CD4-positive, alpha-beta T cell treated with Interleukin-15 for 1 hour (primary cell): ENCODE data around the gene CEP350.
"Not testable (repeated sequence)": the region's sequence is repeated elsewhere in the genome, so short reads cannot be mapped to it uniquely, and the experiment has no call there.

ENCODE experiments used
- DNase-seq: peaks from one replicate; pipeline ENCODE4 v3.0.0-alpha.2; 2020

The CEP350 gene

DNA sequence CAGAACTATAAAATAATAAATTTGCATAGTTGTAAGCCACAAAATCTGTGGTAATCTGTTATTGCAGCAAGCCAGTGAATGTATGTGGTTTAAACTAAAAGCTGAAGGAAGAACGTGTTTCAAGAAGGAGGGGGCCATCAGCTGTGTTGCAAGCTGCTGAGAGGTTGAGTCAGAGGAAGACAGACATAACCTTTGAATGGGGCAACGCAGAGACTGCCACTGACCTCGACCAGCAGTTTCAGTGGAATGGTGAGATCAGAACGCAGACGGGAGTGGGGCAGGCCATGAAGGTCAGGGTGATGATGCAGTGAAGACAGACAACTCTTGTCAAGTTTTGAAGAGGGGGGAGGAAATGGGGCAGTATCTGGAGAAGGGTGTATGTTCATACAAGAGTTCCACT, 176.9 kb downstream of the CEP350 start:
- peak; percentile 81 for DNase-seq

DNA sequence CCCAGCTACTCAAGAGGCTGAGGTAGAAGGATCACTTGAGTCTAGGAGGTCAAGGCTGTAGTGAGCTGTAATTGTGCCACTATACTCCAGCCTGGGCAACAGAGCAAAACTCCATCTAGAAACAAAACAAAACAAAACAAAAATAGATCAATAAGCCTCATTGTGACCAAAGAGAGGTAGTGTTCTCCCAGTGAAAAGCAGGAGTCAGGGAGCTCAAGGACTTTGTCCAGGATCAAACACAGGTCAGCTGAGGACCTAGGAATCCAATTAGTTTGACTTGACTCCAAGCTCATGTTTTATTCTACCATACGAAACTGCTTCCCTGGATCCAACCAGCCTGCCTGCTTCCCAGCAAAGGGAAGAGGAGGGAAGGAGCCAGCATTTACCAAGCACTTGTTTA, 178.6 kb downstream of the CEP350 start:
- DNase-seq = no peak

DNA sequence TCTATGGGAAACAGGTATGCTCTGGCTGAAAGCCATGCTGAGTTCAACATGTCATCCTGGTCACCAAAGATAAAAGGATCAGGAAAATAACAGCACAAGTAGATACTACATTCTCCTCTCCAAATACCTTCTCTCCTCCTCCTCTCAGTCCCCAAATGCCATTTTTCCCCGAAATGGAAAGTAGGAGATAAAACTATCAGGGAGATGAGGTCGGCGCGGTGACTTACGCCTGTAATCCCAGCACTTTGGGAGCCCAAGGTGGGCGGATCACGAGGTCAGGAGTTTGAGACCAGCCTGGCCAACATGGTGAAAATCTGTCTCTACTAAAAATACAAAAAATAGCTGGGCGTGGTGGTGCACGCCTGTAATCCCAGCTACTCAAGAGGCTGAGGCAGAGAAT, 179.1 kb downstream of the CEP350 start:
- not testable (repeated sequence) for DNase-seq

DNA sequence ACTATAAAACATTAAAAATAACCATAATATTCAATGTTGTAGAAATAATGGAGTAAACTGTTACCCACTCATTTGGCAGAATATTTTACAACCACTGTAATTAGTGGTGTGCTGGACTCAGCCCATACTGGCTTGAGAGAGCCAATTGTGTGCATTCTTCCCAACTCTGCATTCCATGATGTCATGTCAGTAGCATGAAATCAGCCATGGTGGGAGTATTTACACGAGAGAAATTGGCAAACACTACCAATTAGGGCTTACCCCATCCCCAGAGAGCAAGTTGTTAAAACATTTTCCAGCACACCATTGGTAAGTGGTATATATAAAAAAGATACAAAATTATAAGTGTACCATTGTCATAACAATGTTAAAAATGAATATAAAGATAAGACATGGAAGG, 180.9 kb downstream of the CEP350 start:
- no peak for DNase-seq

DNA sequence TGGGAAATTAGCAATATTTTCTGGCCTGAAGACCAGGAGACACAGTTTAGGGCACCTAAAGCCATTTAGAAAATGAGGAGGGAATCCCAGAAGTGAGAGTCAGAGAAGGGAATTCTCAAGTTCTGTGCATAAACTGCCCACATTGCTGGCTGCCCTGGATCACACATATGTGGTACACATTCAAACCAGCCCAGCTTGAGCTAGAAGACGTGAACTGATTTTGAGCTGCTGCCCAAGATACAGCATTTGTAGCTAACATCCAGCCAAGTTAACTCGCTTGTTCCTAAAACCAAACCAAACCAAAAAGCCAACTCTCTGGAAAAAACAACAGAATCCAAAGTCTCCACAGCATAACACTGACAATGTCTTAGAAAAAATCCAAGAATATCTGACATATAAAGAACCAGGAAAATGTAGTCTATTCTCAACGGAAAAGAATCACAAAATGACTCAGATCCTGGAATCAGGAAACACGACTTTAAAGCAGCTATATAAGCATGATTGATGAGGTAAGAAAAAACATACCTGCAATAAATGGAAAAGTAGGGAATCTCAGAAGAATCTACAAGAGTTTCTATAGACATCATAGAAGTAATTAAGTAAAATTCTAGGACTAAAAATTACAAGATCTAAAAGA, 181.8 kb downstream of the CEP350 start:
- DNase-seq = no peak

DNA sequence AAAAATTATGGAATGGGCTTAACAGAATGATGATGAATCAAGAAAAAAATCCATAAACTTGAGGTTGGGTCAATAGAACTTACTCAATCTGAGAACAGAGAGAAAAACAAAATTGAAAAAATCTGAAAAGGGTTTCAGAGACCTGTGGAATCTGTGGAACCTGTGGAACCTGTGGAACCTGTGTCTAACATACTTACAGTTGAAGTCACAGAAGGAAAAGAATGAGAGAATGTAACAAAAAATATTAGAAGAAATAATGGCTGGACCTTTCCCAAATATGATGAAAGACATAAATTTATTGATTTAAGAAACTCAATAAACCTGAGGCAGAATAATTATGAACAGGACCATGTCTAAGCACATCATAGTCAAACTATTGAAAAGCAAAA, 182.4 kb downstream of the CEP350 start:
- no peak for DNase-seq

- DNase-seq = no peak
Observed at GRCh38 chr1:180137776-180138175, 183.2 kb downstream of the CEP350 start.

- DNase-seq = no peak
Observed at GRCh38 chr1:180141381-180141934, 186.8 kb downstream of the CEP350 start.

DNA sequence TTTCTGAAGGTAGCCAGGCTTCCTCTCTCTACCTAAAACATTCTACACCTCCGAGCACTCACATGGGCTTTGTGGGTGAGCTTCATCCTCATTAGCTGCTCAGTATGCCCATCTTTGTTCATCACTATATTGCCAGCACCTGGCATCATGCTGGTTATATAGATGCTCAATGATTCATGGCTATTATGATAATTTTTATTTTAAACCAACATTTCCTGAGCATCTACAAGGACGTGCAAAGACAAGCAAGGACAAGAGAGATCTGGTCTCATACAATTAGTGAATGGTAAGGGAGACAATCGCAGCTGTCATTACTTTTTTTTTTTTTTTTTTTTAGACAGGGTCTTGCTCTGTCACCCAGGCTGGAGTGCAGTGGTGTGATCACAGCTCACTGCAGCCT, 188.7 kb downstream of the CEP350 start:
- no peak for DNase-seq

- no peak for DNase-seq
Observed at GRCh38 chr1:180144659-180145357, 190.2 kb downstream of the CEP350 start.

DNA sequence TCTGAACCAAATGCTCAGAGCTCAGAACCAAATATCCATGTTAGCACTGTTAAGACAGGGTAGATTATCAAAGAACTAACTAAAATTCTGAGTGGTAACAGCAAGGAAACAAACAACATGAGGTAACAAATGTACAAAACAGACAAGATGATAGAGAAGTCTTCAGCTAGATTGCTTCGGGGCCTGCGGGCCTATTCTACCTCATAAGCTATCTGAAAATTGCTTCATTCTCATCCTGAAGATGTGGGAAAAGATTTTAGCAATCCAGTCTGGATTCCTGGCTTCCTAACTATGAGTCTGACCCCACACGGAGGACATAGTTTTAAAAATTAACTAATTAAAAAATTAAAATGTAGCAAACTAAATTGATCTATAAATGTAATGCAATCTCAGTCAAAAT, 190.8 kb downstream of the CEP350 start:
- DNase-seq = no peak

- peak; percentile 49 for DNase-seq
Observed at GRCh38 chr1:180150982-180151381, 196.4 kb downstream of the CEP350 start.

DNA sequence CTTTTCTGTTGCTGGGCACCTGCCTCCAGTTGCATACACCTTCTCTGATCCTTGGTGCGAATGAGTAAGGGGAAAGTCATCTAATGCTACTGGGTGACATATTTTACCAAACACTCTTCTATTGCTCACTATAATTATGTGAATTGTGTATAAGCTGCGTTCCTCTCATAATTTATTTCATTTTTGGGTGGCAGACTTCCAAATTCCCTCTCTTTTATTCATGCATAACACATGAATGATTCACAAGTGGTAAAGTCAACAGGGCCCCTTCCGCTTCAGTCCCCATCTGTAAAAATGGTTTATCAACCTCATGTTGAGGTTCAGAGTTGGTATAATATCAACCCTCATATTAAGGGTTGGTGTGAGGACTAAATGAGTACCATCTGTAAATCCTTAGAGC, 196.9 kb downstream of the CEP350 start:
- no peak for DNase-seq

- DNase-seq = no peak
Observed at GRCh38 chr1:180152588-180152987, 198.0 kb downstream of the CEP350 start.

DNA sequence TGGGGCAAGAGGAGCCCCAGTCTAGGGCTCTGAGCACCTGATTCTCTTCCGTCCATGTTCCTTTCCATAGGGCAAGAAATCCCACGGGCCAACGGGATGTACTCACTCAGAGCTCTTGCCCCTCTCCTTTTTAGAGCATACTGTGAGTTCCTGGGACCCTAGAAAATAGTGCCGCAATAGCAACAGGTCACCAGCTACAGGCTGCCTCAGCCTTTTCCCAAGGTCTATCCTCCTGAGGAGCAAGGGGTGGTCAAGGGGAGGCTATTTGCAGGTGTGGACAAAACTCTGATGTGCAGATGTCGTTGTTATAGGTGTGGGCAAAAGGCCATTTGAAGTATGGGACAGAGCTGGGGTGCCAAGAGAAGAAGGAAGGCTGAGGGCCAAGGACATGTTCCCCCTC, 198.4 kb downstream of the CEP350 start:
- no peak for DNase-seq

DNA sequence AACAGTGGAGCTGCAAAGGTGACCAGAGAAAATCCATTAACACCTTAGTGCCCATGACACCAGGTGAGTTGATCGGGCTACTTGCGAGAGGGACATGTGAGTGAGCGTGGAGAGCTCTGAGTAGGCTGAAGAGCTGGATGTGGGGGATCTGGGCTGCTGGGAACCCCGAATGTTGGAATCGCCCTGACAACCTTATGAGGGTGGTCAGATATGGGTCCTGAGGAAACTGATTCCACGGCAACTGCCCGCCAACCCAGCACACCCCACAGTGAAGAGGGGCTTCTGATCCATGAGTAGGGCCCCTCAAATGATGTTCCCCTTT, 199.4 kb downstream of the CEP350 start:
- no peak for DNase-seq

GRCh38 chr1:180154325-180155181, 199.9 kb downstream of the CEP350 start, which contains the start of gene QSOX1:
QSOX1 (plus strand) TSS chr1:180154869; CDS start chr1:180154908, 39 bp downstream.
- DNase-seq = peak; percentile 91

DNA sequence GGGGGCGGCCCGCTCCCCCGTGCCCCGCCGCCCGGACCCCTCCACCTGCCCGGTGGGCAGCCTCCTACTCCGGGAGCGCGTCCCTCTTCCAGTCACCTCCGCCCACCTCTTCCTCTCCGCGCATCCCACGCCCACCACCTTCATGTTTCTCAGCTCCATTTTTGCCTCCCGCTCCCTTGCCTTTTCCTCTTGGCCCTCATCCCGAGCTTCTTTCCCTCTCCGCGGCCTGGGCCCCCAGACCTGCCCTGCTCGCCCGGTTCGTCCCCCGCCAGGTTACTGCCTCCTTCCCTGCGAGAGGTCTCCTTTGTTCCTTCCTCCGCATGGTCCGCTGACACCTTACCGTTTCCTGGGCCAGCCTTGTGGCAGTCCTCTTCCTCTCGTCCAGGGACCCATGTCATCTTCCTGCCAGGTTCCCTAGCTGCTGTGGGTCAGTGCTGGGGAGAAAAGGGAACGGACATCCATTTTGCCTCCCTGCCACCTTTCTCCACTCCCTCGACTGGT, 200.6 kb downstream of the CEP350 start:
- DNase-seq = no peak

- no peak for DNase-seq
Observed at GRCh38 chr1:180156201-180156600, 201.6 kb downstream of the CEP350 start.

DNA sequence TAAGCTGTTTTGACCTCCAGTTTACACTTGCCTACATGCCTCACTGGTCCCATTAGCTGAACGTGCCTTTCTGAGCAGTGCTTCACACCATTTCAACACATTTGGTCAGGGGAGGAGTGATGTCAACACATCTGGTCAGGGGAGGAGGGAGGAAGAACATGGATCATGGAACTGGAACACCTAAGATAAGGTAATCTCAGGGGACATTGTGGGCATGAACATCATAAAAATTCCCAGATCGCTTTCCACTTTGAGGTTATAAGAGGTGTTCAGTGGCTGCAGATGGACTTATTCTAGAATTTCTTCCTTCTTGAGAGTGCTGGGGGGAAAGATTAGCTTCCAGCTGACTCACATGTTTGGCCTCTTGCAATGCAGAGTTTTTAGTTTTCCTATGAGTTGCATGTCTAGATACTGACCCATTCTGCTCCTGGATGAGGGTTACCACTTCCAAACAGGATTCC, 202.1 kb downstream of the CEP350 start:
- no peak for DNase-seq

- no peak for DNase-seq
Observed at GRCh38 chr1:180157108-180157507, 202.5 kb downstream of the CEP350 start.

DNA sequence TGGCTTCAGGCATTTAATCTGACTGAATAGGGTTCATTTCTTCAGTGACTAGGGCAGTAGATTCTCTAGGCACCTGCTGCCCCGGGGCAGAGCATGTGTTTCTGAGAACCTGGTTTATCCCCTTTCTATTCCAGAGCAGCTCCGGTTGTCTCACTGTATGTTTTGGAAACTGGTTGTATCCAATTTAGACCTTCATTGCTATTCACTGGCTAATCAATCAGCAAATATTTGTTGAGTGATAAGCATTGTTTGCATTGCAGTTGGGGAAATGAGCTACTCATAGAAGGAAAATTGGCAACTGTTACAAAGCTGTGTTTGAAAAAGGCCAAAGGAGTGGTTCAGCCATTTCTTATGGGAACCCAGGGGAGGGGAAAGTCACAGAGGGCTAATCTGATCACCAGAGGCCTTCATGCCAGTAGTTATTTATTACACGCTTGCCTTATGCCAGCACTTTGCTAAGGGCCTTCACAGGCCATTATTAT, 203.0 kb downstream of the CEP350 start:
- DNase-seq = no peak
